ENCODE measurements around the gene RUNX2. TPM values are rescaled to one million over a fixed set of nuclear protein-coding genes. Genes with fewer than 3 reads are reported as not detected.

Gene RUNX2
- total and polyA plus RNA-seq, 2 of the 8 experiments (the other 6 are each of a cell fraction or from before 2014, with no cell fraction given) = 0.26 to 1.2 TPM

DNA sequence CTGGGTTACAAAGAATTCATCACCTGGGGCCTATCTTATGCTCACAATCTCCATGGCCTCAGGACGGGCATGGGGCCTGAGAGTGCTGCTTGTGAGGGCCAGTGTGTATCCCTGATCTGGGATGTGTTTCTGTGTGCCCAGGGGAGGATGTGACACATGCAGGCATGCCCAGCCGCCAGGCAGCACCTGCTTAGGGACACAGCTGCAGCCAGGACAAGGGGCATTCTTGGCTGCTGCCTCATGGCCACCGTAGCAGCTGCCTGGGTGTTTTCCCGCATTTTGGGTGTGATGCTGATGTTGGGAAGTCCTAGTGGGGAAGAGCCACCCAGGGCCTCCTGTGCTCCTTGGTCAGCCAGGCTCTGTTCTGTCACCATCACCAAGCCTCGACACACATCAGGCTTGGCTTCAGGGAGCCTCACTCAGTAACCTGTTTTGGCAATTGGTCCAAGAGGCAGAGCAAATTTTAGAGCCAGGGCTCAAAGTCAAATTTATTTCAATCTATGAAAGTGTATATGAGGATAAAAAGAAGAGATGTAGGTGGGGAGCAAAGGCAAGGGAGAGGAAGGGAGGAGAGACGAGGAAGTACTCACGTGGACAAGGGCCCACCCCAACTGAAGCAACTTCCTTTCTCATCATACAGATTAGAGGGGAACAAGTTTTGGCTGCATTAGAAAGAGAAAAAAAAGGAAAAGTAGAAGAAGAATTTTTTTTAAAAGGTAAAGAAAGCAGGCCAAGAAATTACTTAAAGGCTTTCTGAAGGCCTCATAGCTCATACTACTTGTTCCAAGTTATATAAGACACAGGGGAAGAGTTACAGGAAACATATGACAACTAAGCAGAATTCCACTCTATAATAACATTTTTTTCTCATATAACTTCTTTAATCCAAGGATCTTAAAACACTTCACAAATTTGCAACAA is 319.5 kb downstream of the RUNX2 start:
- FAIRE-seq = no peak
- H3K27ac ChIP-seq (ENCODE audit: low read depth, low read length) = no peak overlapping the region
- no peak overlapping the region for H3K14ac ChIP-seq (ENCODE audit: insufficient read length)
- peaks cover 0 to 3% (median 1%) of the 10 kb centered on the region in 4 experiments; a peak in 4 of 7 replicates for H3K27me3 ChIP-seq (replicated peaks in 1 of 4; ENCODE audit: control insufficient read depth in 3 of 4, extremely low read depth in 1 of 4, insufficient read depth in 3 of 4, low read length in 3 of 4)
- H2BK120ac ChIP-seq (replicated peaks; ENCODE audit: low read depth, low read length) = no peak overlapping the region
- H2AFZ ChIP-seq (ENCODE audit: low read length) = no peak overlapping the region
- H2BK12ac ChIP-seq (ENCODE audit: low read depth, low read length) = no peak overlapping the region
- H3K79me1 ChIP-seq (ENCODE audit: low read depth, low read length) = no peaks in the 10 kb centered on the region
- no peak overlapping the region for H3K4me3 ChIP-seq (ENCODE audit: extremely low read depth in 1 of 4, insufficient read depth in 2 of 4, low read depth in 3 of 4, low read length in 4 of 4)
- no peak overlapping the region for H2AK5ac ChIP-seq (ENCODE audit: low read depth, low read length)
- no peaks in the 10 kb centered on the region for H3K36me3 ChIP-seq (ENCODE audit: control insufficient read depth in 2 of 4, insufficient read depth in 4 of 4, low read length in 3 of 4)
- no peak overlapping the region for H2BK5ac ChIP-seq (ENCODE audit: low read depth, low read length)
- no peak overlapping the region for H3K56ac ChIP-seq (replicated peaks; ENCODE audit: insufficient read length, low read depth, low read length)
- ChIA-PET POLR2A (ENCODE audit: partially characterized antibody) (no interaction called here), CTCF (ENCODE audit: partially characterized antibody) (interaction anchor here (0.6 to 1.6 kb wide), 3 partner anchors 249 to 1017 kb away, joined by 3 to 4 read pairs (median 3); partner anchors contain the start of gene SUPT3H)
- no peak for DNase-seq (ENCODE audit: low read depth in 1 of 2, low spot score in 2 of 2)
- H3K4me1 ChIP-seq (replicated peaks in 1 of 4; ENCODE audit: control insufficient read depth in 3 of 4, insufficient read depth in 4 of 4, low read length in 3 of 4) = peaks cover 0 to 4% (median 0%) of the 10 kb centered on the region in 4 experiments; a peak in 3 of 7 replicates
- no peak overlapping the region for H3K4ac ChIP-seq (replicated peaks; ENCODE audit: insufficient read length, low read depth, low read length)
- H3K18ac ChIP-seq (ENCODE audit: extremely low read depth, low read length) = no peak overlapping the region
- H3K9ac ChIP-seq (replicated peaks in 1 of 4; ENCODE audit: extremely low read depth in 1 of 4, low read depth in 3 of 4, low read length in 3 of 4) = no peak overlapping the region
- H2BK15ac ChIP-seq (ENCODE audit: low read length) = no peak overlapping the region
- TF ChIP-seq, protein P1, sequence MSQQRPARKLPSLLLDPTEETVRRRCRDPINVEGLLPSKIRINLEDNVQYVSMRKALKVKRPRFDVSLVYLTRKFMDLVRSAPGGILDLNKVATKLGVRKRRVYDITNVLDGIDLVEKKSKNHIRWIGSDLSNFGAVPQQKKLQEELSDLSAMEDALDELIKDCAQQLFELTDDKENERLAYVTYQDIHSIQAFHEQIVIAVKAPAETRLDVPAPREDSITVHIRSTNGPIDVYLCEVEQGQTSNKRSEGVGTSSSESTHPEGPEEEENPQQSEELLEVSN (IDR thresholded peaks at IDR 0.05) = peak; percentile 45; the same call in 1 of the 2 replicates
- TF ChIP-seq SIN3A (conservative IDR thresholded peaks at IDR 0.05 in 1 of 2, IDR thresholded peaks at IDR 0.05 in 1 of 2; ENCODE audit: low read depth in 1 of 2, low read length in 2 of 2) = no peak
- H4K5ac ChIP-seq (ENCODE audit: insufficient read length, low read depth, low read length) = no peak overlapping the region
- no peak overlapping the region for H3K23ac ChIP-seq (ENCODE audit: insufficient read length)
- no peak overlapping the region for H3K4me2 ChIP-seq (ENCODE audit: insufficient read depth in 1 of 2, low read depth in 2 of 2, low read length in 2 of 2)
- H4K91ac ChIP-seq (replicated peaks; ENCODE audit: insufficient read length, low read length) = no peak overlapping the region
- H3K79me2 ChIP-seq (ENCODE audit: control insufficient read depth in 1 of 2, insufficient read depth in 2 of 2, low read length in 2 of 2) = no peaks in the 10 kb centered on the region
- WGBS, 2 experiments (ENCODE audit: extremely low coverage in 1 of 2, insufficient coverage in 1 of 2, insufficient read length in 1 of 2, insufficient replicate concordance in 2 of 2, low coverage in 1 of 2, low lambda C conversion rate in 2 of 2, missing lambda C conversion rate in 1 of 2) = 84% methylated on average over 7 of the region's 7 CpGs; no CpG with 5 or more reads in 1 of the 2 experiments
- H3K9me3 ChIP-seq (ENCODE audit: insufficient read depth in 2 of 2, low read depth in 1 of 2, low read length in 1 of 2) = no peaks in the 10 kb centered on the region; a peak in 1 of 4 replicates
- H4K20me1 ChIP-seq (replicated peaks in 1 of 2; ENCODE audit: control insufficient read depth in 1 of 2, insufficient read depth in 2 of 2, low read length in 2 of 2) = no peaks in the 10 kb centered on the region
- no peak overlapping the region for H4K8ac ChIP-seq (ENCODE audit: extremely low read depth, insufficient read depth, low read length)
- no peak overlapping the region for H2BK20ac ChIP-seq (ENCODE audit: low read length)
- H3K23me2 ChIP-seq (ENCODE audit: low read depth, low read length) = no peaks in the 10 kb centered on the region

Measured in H1 (cell line).